C4-2B (cell line): ENCODE measurements around the gene SARS1.

Experiments used
- CTCF ChIP-seq: fragments of 450-650 bp; conservative IDR thresholded peaks from 2 replicates; pipeline ENCODE4 v1.5.1; 2017; ENCODE audit warnings: mild to moderate bottlenecking
- ZFX ChIP-seq: fragments of 450-650 bp; IDR thresholded peaks from 2 replicates; pipeline ENCODE4 v1.6.1; 2017

GRCh38 chr1:109208394-109208793 lies 5.3 kb upstream of the SARS1 start:
- no peak for TF ChIP-seq CTCF
- no peak for TF ChIP-seq ZFX
